ENCODE data around the gene DLG1. TPM values are rescaled to one million over a fixed set of nuclear protein-coding genes. Genes with fewer than 3 reads are reported as not detected.

DLG1 gene
- total and polyA plus RNA-seq, 2 donors from 2014 or later: 19.4 to 101 TPM

- Histone ChIP-seq H3K9ac (ENCODE audit: low read length in 3 of 3) (no peak overlapping the region), H3K27me3 (ENCODE audit: control insufficient read depth, insufficient read depth, low read length) (no peaks in the 10 kb centered on the region), H3K27ac (ENCODE audit: low read depth in 2 of 2, low read length in 2 of 2) (no peak overlapping the region), H3K4me3 (ENCODE audit: low read length in 3 of 3) (no peak overlapping the region), H3K4me1 (ENCODE audit: control insufficient read depth in 2 of 3, insufficient read depth in 2 of 3, low read depth in 1 of 3, low read length in 3 of 3) (no peaks in the 10 kb centered on the region), H3K36me3 (ENCODE audit: control insufficient read depth in 2 of 3, insufficient read depth in 3 of 3, low read length in 3 of 3) (peaks cover 4 to 6% (median 6%) of the 10 kb centered on the region in 3 donors), H3K9me3 (ENCODE audit: control insufficient read depth in 2 of 3, insufficient read depth in 1 of 3, low read length in 3 of 3) (peaks cover 0 to 11% (median 6%) of the 10 kb centered on the region in 3 donors)
- DNase-seq: no peak
- no peak for TF ChIP-seq CTCF (IDR thresholded peaks at IDR 0.05; ENCODE audit: borderline replicate concordance, extremely low read depth, insufficient read depth)
- FAIRE-seq: no peak
- intact Hi-C loops (cut with DNase I): no loop called here
These were observed 55.5 kb downstream of the DLG1 start for GRCh38 chr3:197242784-197243432.

- Histone ChIP-seq H3K27me3 (ENCODE audit: control insufficient read depth, insufficient read depth, low read length) (no peaks in the 10 kb centered on the region), H3K9ac (ENCODE audit: low read length in 3 of 3) (no peak overlapping the region), H3K4me3 (ENCODE audit: low read length in 3 of 3) (no peak overlapping the region), H3K27ac (ENCODE audit: low read depth in 2 of 2, low read length in 2 of 2) (no peak overlapping the region), H3K36me3 (ENCODE audit: control insufficient read depth in 2 of 3, insufficient read depth in 3 of 3, low read length in 3 of 3) (peaks cover 4 to 6% (median 6%) of the 10 kb centered on the region in 3 donors), H3K4me1 (ENCODE audit: control insufficient read depth in 2 of 3, insufficient read depth in 2 of 3, low read depth in 1 of 3, low read length in 3 of 3) (peaks cover 0 to 2% (median 0%) of the 10 kb centered on the region in 3 donors), H3K9me3 (ENCODE audit: control insufficient read depth in 2 of 3, insufficient read depth in 1 of 3, low read length in 3 of 3) (peaks cover 0 to 8% (median 6%) of the 10 kb centered on the region in 3 donors)
- intact Hi-C loops (cut with DNase I): no loop called here
- TF ChIP-seq CTCF (IDR thresholded peaks at IDR 0.05; ENCODE audit: borderline replicate concordance, extremely low read depth, insufficient read depth): no peak
- FAIRE-seq (peak; percentile 6), DNase-seq (no peak)
These were observed 57.2 kb downstream of the DLG1 start for GRCh38 chr3:197241173-197241572.

- Histone ChIP-seq H3K36me3 (ENCODE audit: control insufficient read depth in 2 of 3, insufficient read depth in 3 of 3, low read length in 3 of 3) (peaks cover 4 to 6% (median 6%) of the 10 kb centered on the region in 3 donors), H3K4me1 (ENCODE audit: control insufficient read depth in 2 of 3, insufficient read depth in 2 of 3, low read depth in 1 of 3, low read length in 3 of 3) (peaks cover 0 to 2% (median 0%) of the 10 kb centered on the region in 3 donors), H3K9ac (ENCODE audit: low read length in 3 of 3) (no peak overlapping the region), H3K27me3 (ENCODE audit: control insufficient read depth, insufficient read depth, low read length) (no peaks in the 10 kb centered on the region), H3K27ac (ENCODE audit: low read depth in 2 of 2, low read length in 2 of 2) (no peak overlapping the region), H3K4me3 (ENCODE audit: low read length in 3 of 3) (no peak overlapping the region), H3K9me3 (ENCODE audit: control insufficient read depth in 2 of 3, insufficient read depth in 1 of 3, low read length in 3 of 3) (peaks cover 0 to 8% (median 6%) of the 10 kb centered on the region in 3 donors)
- no peak for TF ChIP-seq CTCF (IDR thresholded peaks at IDR 0.05; ENCODE audit: borderline replicate concordance, extremely low read depth, insufficient read depth)
- FAIRE-seq (no peak), DNase-seq (no peak)
- intact Hi-C loops (cut with DNase I): no loop called here
These were observed 58.6 kb downstream of the DLG1 start for GRCh38 chr3:197239857-197240256.
